A673 (cell line): ENCODE results near the gene TUBG1.

Source experiments
- CTCF ChIP-seq: fragments of 300-800, 200-600 bp; sonication (generic); conservative IDR thresholded peaks from 2 replicates; pipeline ENCODE4 v1.5.1; 2017; ENCODE audit warnings: low read depth, mild to moderate bottlenecking, antibody characterized with exemption, low read length, moderate library complexity, mixed read lengths
- EZH2 ChIP-seq: fragments of 200-600 bp; sonication (generic); IDR thresholded peaks from 2 replicates; pipeline ENCODE4 v1.6.1; 2017; ENCODE audit warnings: borderline replicate concordance, low read depth, mild to moderate bottlenecking, mixed read lengths, antibody characterized with exemption, low read length; ENCODE audit not compliant: poor library complexity, severe bottlenecking

DNA sequence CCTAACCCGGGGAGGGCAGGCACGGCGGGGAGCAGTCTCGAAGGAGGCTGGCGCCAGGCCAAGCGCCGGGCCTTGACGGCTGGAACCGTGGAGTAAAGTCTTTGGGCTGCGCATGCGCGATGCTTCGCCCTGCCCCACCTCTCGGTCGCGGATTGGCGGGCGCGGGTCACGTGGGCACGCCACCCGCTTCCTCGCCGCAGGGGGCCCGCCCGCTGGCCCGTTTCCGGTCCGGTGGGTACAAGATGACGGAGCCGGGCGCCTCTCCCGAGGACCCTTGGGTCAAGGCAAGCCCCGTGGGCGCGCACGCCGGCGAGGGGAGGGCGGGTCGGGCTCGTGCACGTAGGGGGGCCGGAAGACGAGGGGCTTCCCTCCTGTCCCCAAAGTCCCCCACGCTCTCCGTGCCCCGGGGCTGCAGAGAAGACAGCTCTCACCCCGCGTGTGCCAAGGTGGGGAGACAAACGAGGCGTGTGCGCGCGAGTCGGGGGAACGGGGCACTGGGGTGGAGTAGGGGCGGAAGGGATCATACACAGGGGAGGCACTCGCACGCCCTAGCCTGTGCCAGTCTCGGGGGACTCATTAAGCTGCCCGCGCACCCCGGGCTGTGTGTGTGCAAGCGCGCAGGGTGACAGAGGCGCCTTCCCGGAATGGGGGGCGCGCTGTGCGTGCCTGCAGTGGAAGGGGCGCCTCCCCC is 42.5 kb upstream of the TUBG1 start, which contains the start of gene MLX:
- TF ChIP-seq CTCF (no peak), EZH2 (no peak)
